IMR-90 (cell line): ENCODE data around the gene RSU1. TPM values are rescaled to one million over a fixed set of nuclear protein-coding genes. Genes with fewer than 3 reads are reported as not detected.

Source experiments
- ATAC-seq: fragments of 200-7000 bp; cut with Tn5 transposase; 2 replicates; pipeline ENCODE4 v1.9.1; 2020; ENCODE audit warnings: low read depth, mild to moderate bottlenecking, moderate library complexity
- BruUV-seq: library from RNA; stranded (reverse); fragments of 400-500 nt; replicated peaks from 2 replicates; lab custom pipeline; 2021; lab: Mats Ljungman, UMichigan
- CTCF ChIA-PET: fragments of 300-600 bp; formaldehyde crosslinking; extraction: SDS; loops from one replicate; lab custom pipeline; 2021; ENCODE audit warnings: antibody characterized with exemption; lab: Yijun Ruan, JAX
- POLR2A ChIA-PET: fragments of 300-600 bp; sonication (Branson Sonifier 250); formaldehyde crosslinking; loops from one replicate; lab custom pipeline; 2022; ENCODE audit warnings: antibody characterized with exemption; ENCODE audit not compliant: unreplicated experiment; lab: Charles Lee
- DNase-seq: peaks from one replicate; pipeline ENCODE4 v3.0.0; 2013
- H2AFZ ChIP-seq: replicated peaks from 2 replicates; pipeline ENCODE3; 2013; ENCODE audit warnings: low read length, mild to moderate bottlenecking; ENCODE audit not compliant: poor library complexity
- H2AK5ac ChIP-seq: 2 replicates; pipeline ENCODE4 v1.6.1; 2013; ENCODE audit warnings: low read depth, low read length, inconsistent platforms
- H2AK9ac ChIP-seq: replicated peaks from 2 replicates; pipeline ENCODE3; 2013; ENCODE audit warnings: mild to moderate bottlenecking, low read depth, low read length, moderate library complexity; ENCODE audit not compliant: poor library complexity
- H2BK120ac ChIP-seq: 2 replicates; pipeline ENCODE4 v1.6.1; 2013; ENCODE audit warnings: low read depth, low read length, inconsistent platforms
- H2BK15ac ChIP-seq: 3 replicates; pipeline ENCODE4 v1.6.1; 2013; ENCODE audit warnings: low read depth, low read length, inconsistent platforms
- H2BK20ac ChIP-seq: 2 replicates; pipeline ENCODE4 v1.6.1; 2013; ENCODE audit warnings: low read depth, mild to moderate bottlenecking, inconsistent platforms, low read length, moderate library complexity
- H2BK5ac ChIP-seq: 2 replicates; pipeline ENCODE4 v1.6.1; 2013; ENCODE audit warnings: mild to moderate bottlenecking, low read depth, low read length, inconsistent platforms; ENCODE audit not compliant: poor library complexity, severe bottlenecking
- H3K14ac ChIP-seq: replicated peaks from 2 replicates; pipeline ENCODE4 v1.6.1; 2013; ENCODE audit warnings: low read depth, low read length, inconsistent platforms
- H3K18ac ChIP-seq: 2 replicates; pipeline ENCODE4 v1.6.1; 2013; ENCODE audit warnings: low read depth, low read length, control low read depth
- H3K23ac ChIP-seq: 2 replicates; pipeline ENCODE4 v1.6.1; 2013; ENCODE audit warnings: low read depth, low read length, inconsistent platforms
- H3K27ac ChIP-seq: 2 replicates; pipeline ENCODE4 v1.5.1; 2013; ENCODE audit warnings: mild to moderate bottlenecking, control low read depth, low read length; ENCODE audit not compliant: insufficient read depth
- H3K27me3 ChIP-seq: 2 replicates; pipeline ENCODE4 v1.6.1; 2013; ENCODE audit warnings: low read length; ENCODE audit not compliant: control insufficient read depth, insufficient read depth
- H3K36me3 ChIP-seq: 2 replicates; pipeline ENCODE4 v1.6.1; 2013; ENCODE audit warnings: low read length, mixed read lengths; ENCODE audit not compliant: control insufficient read depth, insufficient read depth
- H3K4ac ChIP-seq: 2 replicates; pipeline ENCODE4 v1.6.1; 2013; ENCODE audit warnings: low read depth, low read length, inconsistent platforms
- H3K4me1 ChIP-seq: 2 replicates; pipeline ENCODE4 v1.6.1; 2013; ENCODE audit warnings: low read length, mixed read lengths; ENCODE audit not compliant: control insufficient read depth, insufficient read depth
- H3K4me2 ChIP-seq: 2 replicates; pipeline ENCODE4 v1.6.1; 2013; ENCODE audit warnings: low read depth, mild to moderate bottlenecking, control low read depth, low read length, moderate library complexity
- H3K4me3 ChIP-seq: 2 replicates; pipeline ENCODE4 v1.5.1; 2013; ENCODE audit warnings: low read depth, mild to moderate bottlenecking, control low read depth, low read length, moderate library complexity; ENCODE audit not compliant: insufficient read depth
- H3K56ac ChIP-seq: 2 replicates; pipeline ENCODE4 v1.6.1; 2013; ENCODE audit warnings: low read length, inconsistent platforms; ENCODE audit not compliant: insufficient read depth; ENCODE audit errors: extremely low read depth
- H3K79me1 ChIP-seq, 2 experiments: 2 replicates each; pipeline ENCODE4 v1.6.1; 2013; ENCODE audit warnings: low read length in 2 of 2, inconsistent platforms in 1 of 2, low read depth in 1 of 2
- H3K9ac ChIP-seq: 2 replicates; pipeline ENCODE4 v1.6.1; 2013; ENCODE audit warnings: low read depth, low read length, control low read depth
- H3K9me1 ChIP-seq: 2 replicates; pipeline ENCODE4 v1.6.1; 2013; ENCODE audit warnings: low read length, inconsistent platforms; ENCODE audit not compliant: insufficient read depth
- H3K9me3 ChIP-seq: 2 replicates; pipeline ENCODE4 v1.6.1; 2013; ENCODE audit warnings: low read length; ENCODE audit not compliant: control insufficient read depth, insufficient read depth
- H4K20me1 ChIP-seq: 2 replicates; pipeline ENCODE4 v1.6.1; 2013; ENCODE audit warnings: low read length, inconsistent platforms; ENCODE audit not compliant: insufficient read depth
- H4K5ac ChIP-seq: 2 replicates; pipeline ENCODE4 v1.6.1; 2013; ENCODE audit warnings: mild to moderate bottlenecking, low read depth, low read length, control low read depth
- H4K8ac ChIP-seq, 2 experiments: 2 replicates each; pipeline ENCODE4 v1.6.1; 2013; ENCODE audit warnings: low read depth in 2 of 2, low read length in 2 of 2, control low read depth in 1 of 2, inconsistent platforms in 1 of 2
- H4K91ac ChIP-seq: 2 replicates; pipeline ENCODE4 v1.6.1; 2013; ENCODE audit warnings: low read depth, low read length, inconsistent platforms; ENCODE audit not compliant: insufficient read depth
- CEBPB ChIP-seq: IDR thresholded peaks from 2 replicates; pipeline ENCODE4 v1.6.1; 2012; ENCODE audit warnings: low read depth, low read length, improper control_type of control experiment
- CHD1 ChIP-seq: IDR thresholded peaks from 2 replicates; pipeline ENCODE4 v1.6.1; 2012; ENCODE audit warnings: low read depth, low read length, improper control_type of control experiment
- FOS ChIP-seq: fragments of 150-350 bp; IDR thresholded peaks from 2 replicates; pipeline ENCODE4 v1.6.1; 2016; ENCODE audit warnings: low read depth, low read length
- MAFK ChIP-seq: IDR thresholded peaks from 2 replicates; pipeline ENCODE4 v1.6.1; 2012; ENCODE audit warnings: low read depth, low read length, improper control_type of control experiment
- MAZ ChIP-seq: IDR thresholded peaks from 2 replicates; pipeline ENCODE4 v1.6.1; 2012; ENCODE audit warnings: low read depth, mild to moderate bottlenecking, low read length, improper control_type of control experiment, moderate library complexity, borderline replicate concordance
- MXI1 ChIP-seq: IDR thresholded peaks from 2 replicates; pipeline ENCODE4 v1.6.1; 2012; ENCODE audit warnings: low read depth, mild to moderate bottlenecking, low read length, moderate library complexity, borderline replicate concordance
- POLR2A ChIP-seq: IDR thresholded peaks from 2 replicates; pipeline ENCODE4 v1.6.1; 2012; ENCODE audit warnings: mild to moderate bottlenecking, low read depth, low read length
- RAD21 ChIP-seq: IDR thresholded peaks from 2 replicates; pipeline ENCODE4 v1.6.1; 2012; ENCODE audit warnings: low read length, improper control_type of control experiment
- RCOR1 ChIP-seq: IDR thresholded peaks from 2 replicates; pipeline ENCODE4 v1.6.1; 2012; ENCODE audit warnings: mild to moderate bottlenecking, low read length, improper control_type of control experiment; ENCODE audit not compliant: insufficient replicate concordance
- RFX5 ChIP-seq: IDR thresholded peaks from 2 replicates; pipeline ENCODE4 v1.8.0; 2012; ENCODE audit warnings: low read depth, mild to moderate bottlenecking, low read length, moderate library complexity
- WGBS, 2 experiments: methylation state at CpG; one replicate each; pipeline versions ENCODE4 v1.1.5 to v1.1.7; 2013; ENCODE audit warnings: missing lambda C conversion rate in 2 of 2; ENCODE audit not compliant: insufficient read length in 1 of 2; ENCODE audit errors: extremely low coverage in 2 of 2; 5-methylcytosine and 5-hydroxymethylcytosine counted together
- dilution Hi-C: fragments of 300-500 bp; cut with HindIII; formaldehyde crosslinking; loops from one replicate; pipeline ENCODE4 v1.14.3; 2018; ENCODE audit warnings: low sequenced_read_pairs; ENCODE audit not compliant: unreplicated experiment
- in situ Hi-C: fragments of 300-500 bp; cut with MboI; formaldehyde crosslinking; loops from 3 replicates; pipeline ENCODE4 v1.14.3; 2019; ENCODE audit warnings: low sequenced_read_pairs, inconsistent platforms, mixed read lengths
- intact Hi-C: fragments of 100-400 bp; cut with micrococcal nuclease; formaldehyde crosslinking; loops from 2 replicates; pipeline ENCODE4 v1.10.0; 2022
- polyA plus RNA-seq, 3 experiments: library from polyadenylated mRNA; depleted of rRNA; stranded (reverse); fragments of >200 nt; gene quantifications; 2 replicates each; pipeline ENCODE4 v1.2.3, GENCODE V29; 2012; ENCODE audit warnings: low replicate concordance in 1 of 3
- total RNA-seq: library from RNA; depleted of rRNA; stranded (reverse); fragments of >200 nt; gene quantifications from 2 replicates; pipeline ENCODE4 v1.2.3, GENCODE V29; 2012
- TF ChIP-seq, protein P1 (sequence below): conservative IDR thresholded peaks from 2 replicates; pipeline ENCODE4 v1.5.1; 2012; ENCODE audit warnings: mild to moderate bottlenecking, low read depth, low read length, improper control_type of control experiment
- TF ChIP-seq, protein P2 (sequence below): fragments of 150-350 bp; IDR thresholded peaks from 2 replicates; pipeline ENCODE4 v1.6.1; 2017; ENCODE audit warnings: mild to moderate bottlenecking, antibody characterized with exemption, low read length, low read depth

RSU1 gene
- total and polyA plus RNA-seq, 2 of the 4 experiments (the other 2 are of a cell fraction), result 134 to 148 TPM

DNA sequence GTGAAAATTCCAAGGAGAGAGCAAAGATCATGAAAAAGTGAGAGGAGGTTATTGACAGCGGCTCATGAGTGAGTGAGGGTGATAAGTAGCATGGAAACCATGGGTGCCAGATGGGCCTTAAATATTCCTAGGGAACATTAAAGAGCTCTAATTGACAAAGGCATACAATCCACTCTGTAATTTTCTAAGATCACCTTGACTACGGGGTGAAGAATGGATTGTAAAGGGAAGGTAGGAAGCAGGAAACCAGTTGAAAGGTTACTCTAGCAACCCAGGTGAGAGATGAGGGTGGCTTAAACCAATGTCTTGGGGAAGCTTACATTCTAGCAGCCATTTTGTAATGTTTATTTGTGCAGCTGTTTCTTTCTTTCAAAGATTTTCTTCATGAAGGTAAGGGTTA is 75.7 kb downstream of the RSU1 start:
- Histone ChIP-seq H4K20me1 (no peaks in the 10 kb centered on the region; the same call in 1 of the 2 replicates), H3K4me3 (no peak overlapping the region), H3K18ac (no peak overlapping the region), H3K4me2 (no peak overlapping the region), H3K9me1 (no peaks in the 10 kb centered on the region), H4K5ac (no peak overlapping the region), H3K27me3 (no peaks in the 10 kb centered on the region), H3K36me3 (no peaks in the 10 kb centered on the region), H3K23ac (no peak overlapping the region), H3K14ac (no peak overlapping the region), H3K4ac (no peak overlapping the region), H3K27ac (no peak overlapping the region), H4K91ac (no peak overlapping the region), H2AK9ac (no peak overlapping the region), H2BK15ac (no peak overlapping the region), H2BK20ac (no peak overlapping the region), H2BK5ac (no peak overlapping the region), H3K9ac (no peak overlapping the region), H3K79me1 (peaks cover 6 to 14% of the 10 kb centered on the region in 2 experiments), H2BK120ac (no peak overlapping the region), H4K8ac (no peak overlapping the region), H3K9me3 (no peaks in the 10 kb centered on the region), H3K4me1 (no peaks in the 10 kb centered on the region), H2AK5ac (no peak overlapping the region), H2AFZ (no peak overlapping the region), H3K56ac (no peak overlapping the region)
- intact Hi-C loops, result no loop called here
- ATAC-seq, result no peak
- dilution Hi-C loops, result no loop called here
- TF ChIP-seq, protein P1, sequence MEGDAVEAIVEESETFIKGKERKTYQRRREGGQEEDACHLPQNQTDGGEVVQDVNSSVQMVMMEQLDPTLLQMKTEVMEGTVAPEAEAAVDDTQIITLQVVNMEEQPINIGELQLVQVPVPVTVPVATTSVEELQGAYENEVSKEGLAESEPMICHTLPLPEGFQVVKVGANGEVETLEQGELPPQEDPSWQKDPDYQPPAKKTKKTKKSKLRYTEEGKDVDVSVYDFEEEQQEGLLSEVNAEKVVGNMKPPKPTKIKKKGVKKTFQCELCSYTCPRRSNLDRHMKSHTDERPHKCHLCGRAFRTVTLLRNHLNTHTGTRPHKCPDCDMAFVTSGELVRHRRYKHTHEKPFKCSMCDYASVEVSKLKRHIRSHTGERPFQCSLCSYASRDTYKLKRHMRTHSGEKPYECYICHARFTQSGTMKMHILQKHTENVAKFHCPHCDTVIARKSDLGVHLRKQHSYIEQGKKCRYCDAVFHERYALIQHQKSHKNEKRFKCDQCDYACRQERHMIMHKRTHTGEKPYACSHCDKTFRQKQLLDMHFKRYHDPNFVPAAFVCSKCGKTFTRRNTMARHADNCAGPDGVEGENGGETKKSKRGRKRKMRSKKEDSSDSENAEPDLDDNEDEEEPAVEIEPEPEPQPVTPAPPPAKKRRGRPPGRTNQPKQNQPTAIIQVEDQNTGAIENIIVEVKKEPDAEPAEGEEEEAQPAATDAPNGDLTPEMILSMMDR, result no peak
- TF ChIP-seq CHD1, result no peak
- no peak for TF ChIP-seq FOS
- no peak for TF ChIP-seq POLR2A
- no peak for TF ChIP-seq CEBPB
- no peak for TF ChIP-seq MXI1
- no peak for TF ChIP-seq RAD21
- no peak for TF ChIP-seq RCOR1
- TF ChIP-seq MAZ, result no peak
- TF ChIP-seq MAFK, result no peak
- TF ChIP-seq RFX5, result no peak
- TF ChIP-seq, protein P2, sequence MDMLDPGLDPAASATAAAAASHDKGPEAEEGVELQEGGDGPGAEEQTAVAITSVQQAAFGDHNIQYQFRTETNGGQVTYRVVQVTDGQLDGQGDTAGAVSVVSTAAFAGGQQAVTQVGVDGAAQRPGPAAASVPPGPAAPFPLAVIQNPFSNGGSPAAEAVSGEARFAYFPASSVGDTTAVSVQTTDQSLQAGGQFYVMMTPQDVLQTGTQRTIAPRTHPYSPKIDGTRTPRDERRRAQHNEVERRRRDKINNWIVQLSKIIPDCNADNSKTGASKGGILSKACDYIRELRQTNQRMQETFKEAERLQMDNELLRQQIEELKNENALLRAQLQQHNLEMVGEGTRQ, result no peak
- ChIA-PET POLR2A (no interaction called here), CTCF (no interaction called here)
- in situ Hi-C loops, result no loop called here
- no CpG with 5 or more reads among the region's 2 CpGs for WGBS, 2 experiments
- no TSS peak for BruUV-seq
- no peak for DNase-seq
